CD4-positive, alpha-beta T cell treated with Interleukin-6 at 100 ng/mL for 8 hours (primary cell): Measurements from ENCODE around the gene TM9SF3.
"Not testable (repeated sequence)": the region's sequence is repeated elsewhere in the genome, so short reads cannot be mapped to it uniquely, and the experiment has no call there.

Experiments
- DNase-seq: peaks from one replicate; pipeline ENCODE4 v3.0.0-alpha.2; 2020; ENCODE audit warnings: mixed read lengths, low spot score

The TM9SF3 gene

DNA sequence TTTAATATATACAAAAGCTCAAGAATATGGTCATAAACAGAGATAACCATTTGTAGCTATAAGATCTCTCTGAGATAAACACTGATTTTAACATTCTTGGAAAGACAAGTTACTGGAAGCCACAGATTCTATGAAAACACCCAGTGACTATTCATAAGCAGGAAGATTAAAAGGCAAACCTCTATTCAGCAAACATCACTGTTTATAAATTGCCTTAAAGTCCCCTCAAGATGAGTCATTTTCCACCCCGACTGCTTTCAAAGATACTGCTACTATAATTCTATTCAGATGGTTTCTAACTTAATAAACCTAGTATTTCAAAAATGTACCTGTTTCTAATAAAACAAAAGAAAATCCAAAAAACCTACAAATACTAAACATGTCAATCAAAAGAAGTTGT, 21.0 kb downstream of the TM9SF3 start:
- no peak for DNase-seq

DNA sequence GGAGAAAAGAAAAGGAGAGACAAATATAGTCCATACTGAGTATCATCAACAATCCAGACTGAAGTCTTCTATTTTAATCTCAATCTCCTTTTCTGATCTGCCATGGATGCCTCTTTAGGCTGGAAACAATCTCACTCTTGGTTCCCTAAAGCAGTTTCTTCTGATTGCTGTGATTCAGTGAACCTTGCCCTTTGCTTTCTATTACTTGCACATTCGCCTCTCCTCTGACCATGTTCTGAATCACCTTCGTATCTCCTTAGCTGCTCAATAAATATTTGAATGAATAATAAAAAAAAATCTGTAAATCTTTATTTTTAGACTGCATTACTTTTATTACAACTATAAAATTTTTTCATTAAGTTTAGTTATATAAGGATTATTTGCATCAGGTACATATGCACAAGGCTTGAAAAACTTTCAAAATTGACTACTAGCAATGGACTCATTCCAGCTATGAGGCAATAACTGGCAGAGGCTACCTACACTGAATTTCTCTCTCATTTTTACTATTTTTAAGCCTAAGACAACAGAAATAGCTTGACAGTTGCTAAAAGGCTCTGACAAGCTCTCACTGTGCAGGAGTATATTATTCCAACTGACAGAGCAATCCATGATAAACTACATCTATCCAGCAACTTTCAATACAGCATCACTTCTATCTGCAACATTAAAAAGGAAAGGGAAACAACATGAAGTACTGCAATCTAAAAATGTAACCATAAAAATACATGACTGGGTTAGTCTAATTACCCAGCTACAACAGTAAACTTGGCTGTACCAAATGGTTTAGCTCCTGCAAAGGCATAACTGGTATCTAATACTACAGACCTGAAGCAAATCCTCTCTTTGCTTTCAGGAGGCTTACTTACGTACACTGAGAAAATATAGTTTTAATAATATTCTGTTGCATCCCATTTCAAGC, 25.6 kb downstream of the TM9SF3 start:
- DNase-seq, result no peak

DNA sequence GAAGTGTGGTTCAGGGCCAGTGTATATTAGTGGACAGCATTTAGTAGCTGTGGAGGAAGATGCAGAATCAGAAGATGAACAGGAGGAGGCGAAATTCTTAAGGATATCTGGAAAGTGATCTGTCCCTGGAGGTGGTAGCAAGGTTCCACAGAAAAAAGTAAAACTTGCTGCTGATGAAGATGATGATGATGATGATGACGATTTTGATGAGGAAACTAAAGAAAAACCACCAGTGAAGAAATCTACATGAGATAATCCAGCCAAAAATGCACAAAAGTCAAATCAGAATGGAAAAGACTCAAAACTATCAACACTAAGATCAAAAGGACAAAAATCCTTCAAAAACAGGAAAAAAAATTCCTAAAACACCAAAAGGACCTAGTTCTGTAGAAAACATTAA, 26.3 kb downstream of the TM9SF3 start:
- no peak for DNase-seq

DNA sequence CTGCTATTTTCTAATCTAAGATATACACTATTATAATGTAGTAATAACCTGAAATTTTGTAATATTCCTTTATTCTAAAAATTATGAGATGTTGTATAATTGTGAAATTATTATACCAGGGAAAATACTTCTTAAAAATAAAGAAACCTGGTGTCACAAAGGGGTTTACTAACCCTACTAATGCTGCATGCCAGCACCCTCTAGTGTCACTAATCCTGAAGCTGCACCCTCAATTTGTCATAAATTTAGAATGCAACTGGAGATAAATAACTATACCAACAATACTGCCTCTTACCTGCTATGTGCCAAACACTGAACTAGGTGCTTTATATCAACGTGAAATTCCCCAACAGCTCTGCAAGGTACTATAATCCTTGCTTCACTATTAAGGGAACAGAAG, 30.8 kb downstream of the TM9SF3 start:
- DNase-seq, result no peak

DNA sequence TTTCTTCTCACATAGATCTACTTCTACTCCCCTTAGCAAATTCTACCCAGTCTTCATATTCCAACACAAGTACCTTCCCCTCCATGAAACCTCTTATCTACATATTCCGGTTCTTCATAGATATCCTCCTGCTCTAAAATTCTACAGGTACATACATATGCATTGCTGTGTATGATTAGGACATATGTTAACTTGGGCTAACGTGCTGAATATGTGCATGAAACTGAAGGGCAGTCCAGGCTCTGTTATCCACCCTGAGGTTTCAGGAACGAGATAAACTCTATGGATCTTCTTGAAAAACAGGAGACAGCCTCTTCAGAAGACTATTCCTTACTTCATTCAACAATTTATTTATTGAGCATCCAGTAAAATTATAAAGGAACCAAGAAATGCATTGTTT, 31.5 kb downstream of the TM9SF3 start:
- no peak for DNase-seq

DNA sequence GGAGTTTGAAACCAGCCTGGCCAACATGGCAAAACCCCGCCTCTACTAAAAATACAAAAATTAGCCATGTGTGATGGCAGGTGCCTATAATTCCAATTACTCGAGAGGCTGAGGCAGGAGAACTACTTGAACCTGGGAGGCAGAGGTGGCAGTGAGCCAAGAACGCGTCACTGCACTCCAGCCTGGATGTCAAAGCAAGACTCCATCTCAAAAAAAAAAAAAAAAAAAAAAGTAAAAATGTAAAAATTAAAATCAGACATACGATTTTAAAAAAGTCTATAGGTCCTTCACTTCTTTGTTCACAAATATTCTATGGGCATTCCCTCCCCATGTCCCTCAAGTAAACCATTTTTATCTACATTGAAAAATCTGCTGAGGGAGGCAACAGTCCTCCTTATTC, 38.2 kb downstream of the TM9SF3 start:
- no peak for DNase-seq

DNA sequence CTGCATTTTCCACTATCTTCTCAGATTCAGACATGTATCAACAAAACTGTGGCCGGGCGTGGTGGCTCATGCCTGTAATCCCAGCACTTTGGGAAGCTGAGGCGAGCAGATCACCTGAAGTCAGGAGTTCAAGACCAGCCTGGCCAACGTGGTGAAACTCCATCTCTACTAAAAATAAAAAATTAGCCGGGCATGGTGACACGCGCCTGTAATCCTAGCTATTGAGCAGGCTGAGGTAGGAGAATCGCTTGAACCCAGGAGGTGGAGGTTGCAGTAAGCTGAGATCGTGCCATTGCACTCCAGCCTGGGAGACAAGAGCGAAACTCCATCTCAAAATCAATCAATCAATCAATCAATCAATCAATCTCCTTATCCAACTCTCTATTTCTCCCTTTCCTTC, 41.3 kb downstream of the TM9SF3 start:
- DNase-seq, result not testable (repeated sequence)

- DNase-seq, result no peak
Measured at GRCh38 chr10:96541921-96542320, 44.9 kb downstream of the TM9SF3 start.

GRCh38 chr10:96540240-96540639, 46.6 kb downstream of the TM9SF3 start:
- DNase-seq, result no peak

DNA sequence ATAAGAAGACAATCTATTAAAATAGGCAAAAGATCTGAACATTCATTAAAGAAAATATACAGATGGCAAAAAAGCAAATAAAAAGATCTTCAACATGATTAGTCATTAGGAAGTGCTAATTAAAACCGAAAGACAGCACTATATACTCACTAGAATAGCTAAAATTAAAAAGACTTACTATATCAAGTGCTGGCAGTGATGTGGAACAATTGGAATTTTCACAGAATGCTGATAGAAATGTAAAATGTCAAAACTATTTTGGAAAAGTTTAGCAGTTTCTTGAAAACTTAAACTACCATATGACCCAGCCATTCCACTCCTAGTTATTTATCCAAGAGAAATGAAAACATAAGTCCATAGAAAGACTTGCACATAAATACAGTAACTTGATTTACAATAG, 48.1 kb downstream of the TM9SF3 start:
- DNase-seq, result no peak

- DNase-seq, result no peak
Measured at GRCh38 chr10:96536129-96536528, 50.7 kb downstream of the TM9SF3 start.

DNA sequence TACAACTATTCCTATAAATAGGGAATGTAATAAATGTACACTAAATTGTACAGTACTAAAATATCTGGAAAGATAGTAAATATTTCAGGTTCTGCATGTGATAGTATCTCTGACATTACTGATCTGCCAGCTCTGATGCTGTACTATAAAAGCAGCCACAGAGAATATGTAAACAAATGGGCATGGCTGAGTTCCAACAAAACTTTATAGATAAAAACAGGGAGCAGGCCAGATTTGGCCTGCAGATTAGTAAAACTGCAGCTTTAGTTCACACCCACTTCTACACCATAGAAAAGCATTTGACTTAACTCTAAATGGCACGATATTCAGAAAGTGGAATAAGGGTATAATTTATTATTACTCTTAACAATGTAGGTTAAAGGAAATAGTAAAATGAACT, 54.3 kb downstream of the TM9SF3 start:
- no peak for DNase-seq

- DNase-seq, result no peak
Measured at GRCh38 chr10:96529634-96530279, 57.1 kb downstream of the TM9SF3 start.

- no peak for DNase-seq
Measured at GRCh38 chr10:96524741-96525140, 62.1 kb downstream of the TM9SF3 start.

- DNase-seq, result no peak
Measured at GRCh38 chr10:96517284-96517683, 69.5 kb downstream of the TM9SF3 start.

GRCh38 chr10:96516337-96516736, 70.5 kb downstream of the TM9SF3 start:
- DNase-seq, result no peak

- peak; percentile 36 for DNase-seq
Measured at GRCh38 chr10:96513698-96514561, 72.9 kb downstream of the TM9SF3 start, which contains the start of gene TLL2. TLL2 (minus strand) TSS chr10:96513926; CDS start chr10:96513685, 241 bp downstream.

GRCh38 chr10:96513305-96513697, 73.5 kb downstream of the TM9SF3 start:
- DNase-seq, result peak; percentile 14

- no peak for DNase-seq
Measured at GRCh38 chr10:96512524-96513304, 74.1 kb downstream of the TM9SF3 start.

DNA sequence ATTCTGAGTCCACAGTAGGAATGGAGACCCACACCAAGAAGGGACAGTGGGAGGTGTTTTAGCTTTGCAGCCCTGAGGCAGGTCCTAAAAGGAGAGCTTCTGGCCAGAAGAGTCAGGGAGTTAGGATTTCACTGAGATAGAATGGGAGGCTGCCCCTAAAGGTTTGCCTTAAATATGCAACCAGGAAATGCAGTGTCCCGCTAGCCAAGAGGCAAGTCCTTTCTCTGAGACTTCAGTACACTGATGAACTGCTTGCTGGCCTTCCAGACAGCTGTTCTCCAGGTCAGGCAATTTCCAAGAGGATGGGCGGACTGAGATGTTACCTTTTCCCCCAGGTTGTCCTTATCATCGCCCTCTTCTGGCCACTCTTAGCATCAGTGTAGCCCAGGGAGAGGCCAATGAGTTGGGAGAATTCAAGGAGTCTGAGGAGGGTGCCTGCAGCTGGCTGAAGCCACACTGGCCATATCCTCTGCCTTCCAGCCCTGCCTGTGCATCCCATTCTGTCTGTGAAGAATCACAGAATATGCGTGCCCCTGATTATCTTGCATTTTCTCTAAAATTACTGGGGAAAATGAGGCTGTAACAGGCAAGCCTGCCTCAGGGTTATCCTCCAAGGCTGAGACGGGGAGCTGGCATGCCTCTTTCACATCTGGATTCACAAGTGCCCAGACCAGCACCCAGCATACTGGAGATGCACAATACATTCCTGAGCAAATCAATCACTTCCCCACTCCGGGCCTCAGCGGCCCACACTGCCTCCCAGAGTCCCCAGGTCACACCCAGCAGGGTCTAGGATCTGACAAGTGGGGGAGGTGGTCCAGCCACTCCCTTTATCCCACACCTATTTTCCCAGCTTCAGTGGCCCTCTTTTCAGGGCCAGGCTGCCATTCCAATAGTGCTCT, 75.5 kb downstream of the TM9SF3 start:
- DNase-seq, result peak; percentile 8
